ENCODE data around the gene NUDCD3. TPM values are rescaled to one million over a fixed set of nuclear protein-coding genes. Genes with fewer than 3 reads are reported as not detected.

Gene NUDCD3
- total RNA-seq, 2 donors from 2014 or later = 70.6 to 75.1 TPM

DNA sequence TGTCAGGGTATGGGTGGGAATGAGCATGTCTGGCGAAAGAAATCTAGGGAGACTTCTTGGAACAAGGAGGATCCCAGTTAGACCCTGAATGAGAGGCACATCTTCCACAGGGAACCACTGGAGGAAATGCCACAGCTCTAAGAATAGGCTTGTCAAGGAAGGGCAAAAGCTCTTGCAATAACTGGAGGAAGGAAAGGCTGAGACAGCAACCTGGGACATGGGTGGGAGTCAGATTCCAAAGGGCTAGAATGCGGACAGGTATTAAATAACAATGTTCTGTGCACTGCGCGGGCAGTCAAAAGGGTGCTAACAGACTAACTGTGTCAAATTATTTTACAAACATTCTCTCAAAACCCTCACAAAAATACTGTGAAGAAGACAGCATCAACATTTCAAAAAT is 4.5 kb downstream of the NUDCD3 start:
- DNase-seq (ENCODE audit: low spot score) = no peak
- intact Hi-C loops (cut with DNase I) = no loop called here

DNA sequence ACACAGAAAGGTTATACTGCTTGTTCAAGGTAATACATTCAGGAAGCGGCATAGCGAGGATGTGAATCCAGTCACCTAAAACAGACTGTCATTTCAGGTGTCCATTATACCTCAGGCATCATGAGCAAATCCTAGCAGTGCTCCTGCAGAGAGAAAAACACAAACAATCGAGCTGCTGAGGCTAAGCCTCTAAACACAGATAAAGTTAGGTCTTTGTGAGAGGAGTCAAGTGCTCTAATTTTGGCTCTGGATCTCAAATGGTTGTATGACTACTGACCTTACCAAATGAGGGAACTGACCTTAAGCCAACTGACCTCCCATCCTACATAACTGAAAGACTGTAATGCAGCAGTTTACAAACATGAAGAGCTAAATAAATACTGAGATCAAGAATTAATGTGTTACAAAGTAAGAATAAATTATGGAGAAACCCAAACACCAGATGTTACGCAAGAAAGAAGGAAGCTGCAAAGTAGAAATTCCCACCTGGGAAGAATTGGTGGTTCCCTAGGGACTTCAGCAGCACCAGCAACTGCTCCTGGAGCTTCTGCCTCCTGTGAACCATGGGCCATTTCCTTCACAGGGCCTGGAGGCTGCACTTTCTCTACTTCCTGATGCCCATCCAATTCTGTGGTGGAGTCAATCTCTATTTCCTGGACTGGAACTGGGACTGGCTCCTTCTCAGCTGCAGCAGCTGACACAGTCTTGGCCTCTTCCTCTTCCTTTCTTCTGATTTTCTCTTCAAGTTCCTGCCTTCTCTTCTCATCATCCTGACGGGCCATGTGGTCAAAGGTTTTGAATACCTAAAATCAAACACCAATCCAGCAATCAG is 5.8 kb downstream of the NUDCD3 start:
- intact Hi-C loops (cut with DNase I) = no loop called here
- DNase-seq (ENCODE audit: low spot score) = no peak

GRCh38 chr7:44482502-44483485 is 7.7 kb downstream of the NUDCD3 start:
- no peak for DNase-seq (ENCODE audit: low spot score)
- intact Hi-C loops (cut with DNase I) = no loop called here

- intact Hi-C loops (cut with DNase I) = loop anchor here (5.0 kb wide), 1 partner anchor 236 kb away; no protein-coding TSS in a partner anchor
- DNase-seq (ENCODE audit: low spot score) = no peak
Measured at GRCh38 chr7:44477938-44478337, 12.5 kb downstream of the NUDCD3 start.

DNA sequence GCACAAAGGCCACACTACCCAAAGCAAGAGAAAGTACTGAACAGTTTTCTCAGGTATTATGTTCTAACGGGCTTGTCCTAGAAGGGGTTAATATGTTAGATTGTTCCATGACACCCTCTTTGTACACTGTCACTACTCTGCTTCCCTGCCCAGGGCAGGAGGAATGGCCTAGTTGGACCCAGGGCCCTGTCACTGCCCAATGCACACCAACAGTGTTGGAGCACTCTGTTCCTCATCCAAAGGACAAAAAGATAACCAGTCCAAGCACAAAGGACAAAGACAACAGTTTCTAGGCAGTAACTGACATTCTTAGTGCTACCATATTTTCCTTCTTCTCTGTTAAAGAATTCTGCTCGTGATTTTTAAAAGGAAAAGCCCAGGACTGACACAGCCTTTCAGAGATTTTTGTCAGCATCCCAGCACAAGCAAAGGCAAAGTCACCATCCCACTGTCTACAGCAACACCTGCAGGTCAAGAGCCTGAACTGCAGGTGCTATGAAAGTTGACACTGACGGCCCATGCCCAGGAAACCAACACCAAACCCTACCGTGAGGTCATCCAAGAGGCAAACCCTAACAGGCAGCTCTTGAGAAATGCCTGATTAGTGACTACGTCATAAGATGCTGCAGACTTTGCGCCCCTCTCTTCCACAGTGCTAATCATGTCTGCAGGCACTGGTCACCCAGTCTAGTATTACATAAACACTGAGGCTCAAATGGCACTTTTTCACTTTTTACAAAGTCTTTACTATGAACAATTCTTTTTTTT is 13.2 kb downstream of the NUDCD3 start:
- no peak for DNase-seq (ENCODE audit: low spot score)
- intact Hi-C loops (cut with DNase I) = loop anchor here (5.0 kb wide), 1 partner anchor 235 kb away; no protein-coding TSS in a partner anchor

DNA sequence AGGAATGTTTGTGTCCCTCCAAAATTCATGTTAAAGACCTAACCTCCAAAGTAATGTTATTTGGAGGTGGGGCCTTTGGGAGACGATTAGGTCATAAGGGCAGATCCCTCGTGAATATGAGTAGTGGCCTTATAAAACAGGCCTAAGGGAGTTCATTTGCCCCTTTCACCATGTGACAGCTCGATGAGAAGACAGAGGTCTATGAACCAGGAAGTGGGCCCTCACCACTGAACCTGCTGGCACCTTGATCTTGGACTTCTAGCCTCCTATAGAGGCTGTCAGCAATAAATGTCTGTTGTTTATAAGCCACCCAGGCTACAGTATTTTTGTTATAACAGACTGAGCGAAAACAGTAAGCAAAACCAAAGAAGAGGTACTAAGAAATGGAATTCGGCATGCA is 14.1 kb downstream of the NUDCD3 start:
- no peak for DNase-seq (ENCODE audit: low spot score)
- intact Hi-C loops (cut with DNase I) = loop anchor here (5.0 kb wide), 1 partner anchor 234 kb away; no protein-coding TSS in a partner anchor

DNA sequence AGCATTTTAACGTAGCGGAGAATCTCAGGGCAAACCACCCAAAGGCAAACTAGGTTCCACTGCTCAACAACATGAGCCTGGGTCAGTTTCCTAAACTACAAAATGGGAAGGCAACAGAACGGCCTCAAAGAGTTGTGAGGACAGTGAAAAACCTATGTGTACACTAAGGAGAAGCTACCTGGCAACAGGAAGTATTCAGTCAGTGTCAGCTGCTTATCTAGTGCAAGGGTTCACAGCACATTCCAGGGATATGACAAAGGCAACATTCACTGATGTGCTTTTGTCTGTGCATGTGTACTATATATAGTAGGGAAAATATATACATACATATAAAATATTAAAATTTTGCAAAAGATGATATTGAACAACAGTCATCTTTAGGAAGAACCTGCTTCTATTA is 17.2 kb downstream of the NUDCD3 start:
- no peak for DNase-seq (ENCODE audit: low spot score)
- intact Hi-C loops (cut with DNase I) = no loop called here

DNA sequence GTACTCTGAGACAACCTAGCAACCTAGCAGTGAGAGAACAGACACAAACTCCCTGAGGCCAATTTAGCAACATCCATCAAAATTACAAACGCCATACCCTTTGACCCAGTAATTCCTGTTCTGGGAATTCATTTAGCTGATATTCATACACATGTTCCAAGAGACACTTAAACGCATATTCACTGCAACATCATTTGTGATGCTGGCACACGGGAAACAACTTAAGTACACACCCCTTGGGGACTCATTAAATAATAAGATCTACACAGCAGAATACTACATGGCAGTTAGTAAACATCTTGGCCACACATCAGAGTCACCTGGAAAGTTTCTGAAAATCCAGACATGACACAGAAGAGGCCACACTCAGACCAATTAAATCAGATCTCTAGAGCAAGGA is 17.6 kb downstream of the NUDCD3 start:
- DNase-seq (ENCODE audit: low spot score) = no peak
- intact Hi-C loops (cut with DNase I) = no loop called here

DNA sequence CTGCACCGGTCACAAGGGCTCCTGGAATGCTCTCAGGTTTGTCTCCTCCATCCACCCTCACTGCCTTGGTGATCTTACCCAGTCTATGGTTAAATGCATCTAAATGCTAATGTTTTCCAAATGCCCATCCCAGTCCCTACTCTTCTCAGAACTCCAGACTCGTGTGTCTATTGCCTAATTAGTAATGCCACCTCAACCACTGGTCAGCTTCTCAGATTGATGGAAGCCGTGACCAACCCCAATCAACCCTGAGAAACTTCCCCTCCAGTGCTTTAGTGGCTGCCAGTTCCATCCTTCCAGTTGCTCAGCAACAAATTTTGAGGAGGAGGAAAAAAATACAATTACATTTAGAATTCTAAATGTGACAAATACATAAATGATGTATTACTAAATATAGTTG is 18.6 kb downstream of the NUDCD3 start:
- intact Hi-C loops (cut with DNase I) = no loop called here
- DNase-seq (ENCODE audit: low spot score) = no peak

GRCh38 chr7:44471436-44471835 is 19.0 kb downstream of the NUDCD3 start:
- DNase-seq (ENCODE audit: low spot score) = no peak
- intact Hi-C loops (cut with DNase I) = no loop called here

- no peak for DNase-seq (ENCODE audit: low spot score)
- intact Hi-C loops (cut with DNase I) = no loop called here
Measured at GRCh38 chr7:44470628-44471245, 19.7 kb downstream of the NUDCD3 start.

GRCh38 chr7:44470135-44470479 is 20.4 kb downstream of the NUDCD3 start:
- intact Hi-C loops (cut with DNase I) = no loop called here
- no peak for DNase-seq (ENCODE audit: low spot score)

GRCh38 chr7:44469461-44470134 is 20.9 kb downstream of the NUDCD3 start:
- intact Hi-C loops (cut with DNase I) = loop anchor here in 1 of 2 donors (10.0 kb wide), 1 partner anchor 255 kb away; no protein-coding TSS in a partner anchor
- no peak for DNase-seq (ENCODE audit: low spot score)

GRCh38 chr7:44467217-44467548 is 23.3 kb downstream of the NUDCD3 start:
- no peak for DNase-seq (ENCODE audit: low spot score)
- intact Hi-C loops (cut with DNase I) = loop anchor here in 1 of 2 donors (10.0 kb wide), 1 partner anchor 252 kb away; no protein-coding TSS in a partner anchor

DNA sequence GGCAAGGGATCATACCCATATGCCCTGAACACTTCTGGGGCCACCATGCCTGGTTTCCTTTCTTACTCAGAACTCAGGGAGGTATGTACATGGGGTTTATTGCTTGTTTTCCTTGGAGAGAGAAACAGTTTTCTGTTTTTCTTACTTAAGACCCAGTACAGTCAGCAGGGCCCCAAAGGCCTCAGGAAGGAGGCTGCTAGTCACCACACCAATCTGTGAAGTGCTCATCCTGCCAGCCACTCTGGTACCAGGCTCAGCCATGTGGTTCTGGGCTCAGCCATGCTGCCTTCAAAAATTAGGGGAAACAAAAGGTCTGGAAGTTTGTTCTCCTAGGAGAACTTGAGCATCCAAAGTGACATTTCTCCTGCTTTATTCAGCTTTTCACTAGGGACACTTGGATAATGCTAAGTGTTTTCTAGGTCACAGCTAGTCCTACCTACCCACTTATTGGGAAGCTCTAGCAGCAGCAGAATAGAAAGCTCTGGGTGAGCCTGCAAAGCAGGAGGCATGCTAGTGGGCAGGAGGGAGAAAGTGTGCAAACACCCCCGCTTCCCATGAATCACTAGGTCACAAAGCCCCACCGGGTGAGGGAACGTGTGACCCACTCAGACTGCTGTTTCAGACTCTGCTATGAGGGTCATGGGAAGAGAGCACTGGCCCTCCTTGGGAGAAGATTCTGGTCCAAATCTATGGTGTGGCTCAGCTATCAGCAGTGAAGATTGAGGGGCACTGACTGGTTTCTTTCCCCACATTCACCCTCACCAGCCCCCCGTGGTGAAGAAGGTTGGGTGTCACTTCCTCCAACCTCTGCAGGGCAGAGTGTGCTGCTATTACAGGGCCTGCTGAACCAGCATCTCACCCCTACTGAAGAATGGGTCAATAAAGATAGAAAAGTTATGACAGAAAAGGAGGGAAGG is 23.9 kb downstream of the NUDCD3 start:
- DNase-seq (ENCODE audit: low spot score) = no peak

GRCh38 chr7:44465490-44465889 is 25.0 kb downstream of the NUDCD3 start:
- intact Hi-C loops (cut with DNase I) = loop anchor here in 1 of 2 donors (10.0 kb wide), 1 partner anchor 251 kb away; no protein-coding TSS in a partner anchor
- DNase-seq (ENCODE audit: low spot score) = no peak

More for the DNA sequence above, 23.9 kb downstream of the NUDCD3 start:
- intact Hi-C loops (cut with DNase I) = loop anchor here in 1 of 2 donors (10.0 kb wide), 1 partner anchor 252 kb away; no protein-coding TSS in a partner anchor

GRCh38 chr7:44463169-44463808 is 27.2 kb downstream of the NUDCD3 start:
- no peak for DNase-seq (ENCODE audit: low spot score)
- intact Hi-C loops (cut with DNase I) = loop anchor here in 1 of 2 donors (10.0 kb wide), 1 partner anchor 248 kb away; no protein-coding TSS in a partner anchor

All from posterior vena cava (tissue), 2 donors.